Stomach (tissue), 4 donors: Measurements from ENCODE around the gene TMOD1.

ENCODE experiments used
- CTCF ChIP-seq, 7 experiments: fragments of 450-650 bp in 4 of 7; fragments of 200-600 bp in 3 of 7; sonication (generic) in 3 of 7; IDR thresholded peaks; one replicate each; pipeline ENCODE4 v1.5.1; 2016 to 2019; ENCODE audit warnings: antibody characterized with exemption in 7 of 7, control low read depth in 2 of 7, mild to moderate bottlenecking in 1 of 7
- EP300 ChIP-seq: sonication (generic); formaldehyde crosslinking; IDR thresholded peaks from one replicate; pipeline ENCODE4 v1.6.1; 2017; ENCODE audit warnings: antibody characterized with exemption
- POLR2A ChIP-seq, 4 donors: fragments of 450-650 bp; IDR thresholded peaks; one replicate each; pipeline ENCODE4 v1.6.1; 2016; ENCODE audit warnings: antibody characterized with exemption in 4 of 4, control low read depth in 2 of 4, mild to moderate bottlenecking in 1 of 4, moderate library complexity in 1 of 4
- POLR2AphosphoS5 ChIP-seq, 3 donors: sonication (generic); formaldehyde crosslinking; IDR thresholded peaks; one replicate each; pipeline ENCODE4 v1.6.1; 2016; ENCODE audit warnings: antibody characterized with exemption in 3 of 3

- TF ChIP-seq EP300 (no peak), CTCF (IDR thresholded peaks at IDR 0.05) (no peak), POLR2A (IDR thresholded peaks at IDR 0.05) (no peak), POLR2AphosphoS5 (IDR thresholded peaks at IDR 0.05) (no peak)
These were observed 77.4 kb downstream of the TMOD1 start for GRCh38 chr9:97578846-97579245.
